Lower leg skin (tissue), 3 donors: ENCODE measurements around the gene KIF18A.

Source experiments
- CTCF ChIP-seq, 3 donors: fragments of 450-650 bp; IDR thresholded peaks; one replicate each; pipeline ENCODE4 v1.5.1; 2016; ENCODE audit warnings: antibody characterized with exemption in 3 of 3, mild to moderate bottlenecking in 3 of 3, moderate library complexity in 2 of 3
- POLR2A ChIP-seq, 2 donors: fragments of 450-650 bp; IDR thresholded peaks; one replicate each; pipeline ENCODE4 v1.6.1; 2016 to 2017; ENCODE audit warnings: antibody characterized with exemption in 2 of 2, mild to moderate bottlenecking in 1 of 2, moderate library complexity in 1 of 2

GRCh38 chr11:28009996-28010395, 98.0 kb downstream of the KIF18A start:
- TF ChIP-seq CTCF (IDR thresholded peaks at IDR 0.05) (no peak), POLR2A (IDR thresholded peaks at IDR 0.05) (no peak)
